HepG2 (cell line): ENCODE results near the gene FLVCR1. TPM values are rescaled to one million over a fixed set of nuclear protein-coding genes. Genes with fewer than 3 reads are reported as not detected.

Source experiments
- ATM ChIP-seq: fragments of 450-650 bp; IDR thresholded peaks from 2 replicates; pipeline ENCODE4 v1.7.1; 2017; ENCODE audit warnings: mild to moderate bottlenecking, borderline replicate concordance
- DRAP1 ChIP-seq: IDR thresholded peaks from 2 replicates; pipeline ENCODE4 v1.6.1; 2016; ENCODE audit warnings: missing genetic modification reagents, missing compliant biosample characterization
- FOXP4 ChIP-seq: sonication (generic); formaldehyde crosslinking; IDR thresholded peaks from 2 replicates; pipeline ENCODE4 v1.4.0; 2020; ENCODE audit warnings: missing genetic modification reagents
- HHEX ChIP-seq: IDR thresholded peaks from 2 replicates; pipeline ENCODE4 v1.6.1; 2016; ENCODE audit warnings: control low read depth
- HNF4G ChIP-seq, 2 experiments: sonication (generic) in 1 of 2; formaldehyde crosslinking in 1 of 2; IDR thresholded peaks; 2 replicates each; pipeline versions ENCODE4 v1.4.0 to v1.6.1; 2011 to 2020; ENCODE audit warnings: borderline replicate concordance in 2 of 2, low read depth in 2 of 2, mild to moderate bottlenecking in 2 of 2, low read length in 1 of 2, missing genetic modification reagents in 1 of 2, moderate library complexity in 1 of 2
- KDM5B ChIP-seq: sonication (generic); formaldehyde crosslinking; IDR thresholded peaks from 2 replicates; pipeline ENCODE4 v1.4.0; 2020; ENCODE audit warnings: missing genetic modification reagents, mild to moderate bottlenecking, borderline replicate concordance
- KDM6A ChIP-seq: IDR thresholded peaks from 2 replicates; pipeline ENCODE4 v1.6.1; 2016; ENCODE audit warnings: low read depth
- MEIS1 ChIP-seq: sonication (generic); formaldehyde crosslinking; IDR thresholded peaks from 2 replicates; pipeline ENCODE4 v1.9.0; 2021; ENCODE audit warnings: mild to moderate bottlenecking, missing genetic modification reagents, moderate library complexity, borderline replicate concordance
- NR3C1 ChIP-seq: sonication (generic); formaldehyde crosslinking; IDR thresholded peaks from 2 replicates; pipeline ENCODE4 v1.4.0; 2020; ENCODE audit warnings: missing genetic modification reagents
- SALL2 ChIP-seq: sonication (generic); formaldehyde crosslinking; IDR thresholded peaks from 2 replicates; pipeline ENCODE4 v1.8.1; 2023; ENCODE audit warnings: mild to moderate bottlenecking, missing genetic modification reagents, inconsistent platforms
- SIN3B ChIP-seq: fragments of 150-350 bp; IDR thresholded peaks from 2 replicates; pipeline ENCODE4 v1.6.1; 2014; ENCODE audit warnings: low read length
- SNAI1 ChIP-seq: sonication (generic); formaldehyde crosslinking; IDR thresholded peaks from 2 replicates; pipeline ENCODE4 v1.5.0; 2020; ENCODE audit warnings: mild to moderate bottlenecking, missing genetic modification reagents, borderline replicate concordance
- SOX5 ChIP-seq: IDR thresholded peaks from 2 replicates; pipeline ENCODE4 v1.6.1; 2016; ENCODE audit warnings: borderline replicate concordance
- TBX2 ChIP-seq: sonication (generic); formaldehyde crosslinking; IDR thresholded peaks from 2 replicates; pipeline ENCODE4 v1.5.0; 2020; ENCODE audit warnings: missing genetic modification reagents, mild to moderate bottlenecking, borderline replicate concordance
- ZBTB14 ChIP-seq: sonication (generic); formaldehyde crosslinking; IDR thresholded peaks from 2 replicates; pipeline ENCODE4 v1.4.0; 2020; ENCODE audit warnings: missing genetic modification reagents
- ZFX ChIP-seq: sonication (generic); formaldehyde crosslinking; IDR thresholded peaks from 2 replicates; pipeline ENCODE4 v1.4.0; 2020; ENCODE audit warnings: mild to moderate bottlenecking, low read depth, missing genetic modification reagents, moderate library complexity
- ZNF10 ChIP-seq: sonication (generic); formaldehyde crosslinking; IDR thresholded peaks from 2 replicates; pipeline ENCODE4 v1.4.0; 2020; ENCODE audit warnings: mild to moderate bottlenecking, low read depth, missing genetic modification reagents, borderline replicate concordance
- ZNF160 ChIP-seq: sonication (generic); formaldehyde crosslinking; IDR thresholded peaks from 2 replicates; pipeline ENCODE4 v1.8.0; 2022; ENCODE audit warnings: mild to moderate bottlenecking, inconsistent platforms, missing genetic modification reagents
- ZNF792 ChIP-seq: IDR thresholded peaks from 2 replicates; pipeline ENCODE4 v1.6.1; 2016
- ZNF850 ChIP-seq: sonication (generic); formaldehyde crosslinking; conservative IDR thresholded peaks from 2 replicates; pipeline ENCODE4 v1.9.0; 2021; ENCODE audit warnings: mild to moderate bottlenecking, missing genetic modification reagents
- ZNF891 ChIP-seq: sonication (generic); formaldehyde crosslinking; IDR thresholded peaks from 2 replicates; pipeline ENCODE4 v1.5.0; 2020; ENCODE audit warnings: mild to moderate bottlenecking, missing genetic modification reagents
- polyA plus RNA-seq, 8 experiments: library from polyadenylated mRNA; depleted of rRNA in 3 of 8; stranded (reverse) in 7 of 8; unstranded in 1 of 8; fragments of >200 nt; fragmentation: Illumina TruSeq in 4 of 8; extraction: Trizol in 4 of 8; gene quantifications; 2 replicates each; pipeline versions ENCODE4 v1.2.1 to v1.2.3, GENCODE V29; 2011 to 2016; ENCODE audit warnings: low read depth in 4 of 8, missing spikeins in 1 of 8, mixed read lengths in 1 of 8; ENCODE audit not compliant: insufficient read depth in 1 of 8
- total RNA-seq, 5 experiments: library from RNA; depleted of rRNA; stranded (reverse); fragments of >200 nt; fragmentation: Illumina TruSeq; extraction: Trizol; gene quantifications; 2 replicates each; pipeline ENCODE4 v1.2.3, GENCODE V29; 2016; ENCODE audit warnings: low read depth in 1 of 5
- TF ChIP-seq, protein P1 (sequence below): sonication (generic); formaldehyde crosslinking; IDR thresholded peaks from 2 replicates; pipeline ENCODE4 v1.8.0; 2022; ENCODE audit warnings: missing genetic modification reagents, mild to moderate bottlenecking, borderline replicate concordance
- TF ChIP-seq, protein P2 (sequence below): sonication (generic); formaldehyde crosslinking; IDR thresholded peaks from 2 replicates; pipeline ENCODE4 v1.5.0; 2020; ENCODE audit warnings: mild to moderate bottlenecking, missing genetic modification reagents, borderline replicate concordance

FLVCR1 gene
- total and polyA plus RNA-seq, 2 of the 13 experiments (the other 11 are each of a cell fraction or from before 2014, with no cell fraction given) = 14.8 to 39.8 TPM

DNA sequence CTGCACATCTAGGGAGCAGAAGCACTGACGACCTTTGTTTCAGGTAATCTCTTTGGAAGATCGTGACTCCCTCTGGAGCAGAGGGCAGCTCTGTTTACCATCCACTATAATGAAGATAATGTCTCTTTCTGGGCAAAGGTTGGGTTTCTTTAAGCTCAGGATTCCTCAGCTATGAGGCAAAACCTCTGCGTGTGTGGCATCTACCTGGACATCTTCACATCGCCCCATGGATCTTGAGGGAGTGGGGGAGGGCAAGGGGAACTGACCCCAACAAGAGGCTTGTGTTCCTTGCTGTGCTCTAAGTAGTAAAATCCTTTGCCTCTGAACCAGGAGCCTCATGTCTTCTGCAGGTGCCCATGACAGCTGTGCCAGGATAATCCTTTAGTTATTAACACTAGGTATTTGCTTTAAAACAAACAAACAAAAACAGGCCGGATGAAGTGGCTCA is 30.2 kb upstream of the FLVCR1 start (continued):
- TF ChIP-seq ZBTB14 (CRISPR knock-in tag) = no peak
- TF ChIP-seq, protein P1, sequence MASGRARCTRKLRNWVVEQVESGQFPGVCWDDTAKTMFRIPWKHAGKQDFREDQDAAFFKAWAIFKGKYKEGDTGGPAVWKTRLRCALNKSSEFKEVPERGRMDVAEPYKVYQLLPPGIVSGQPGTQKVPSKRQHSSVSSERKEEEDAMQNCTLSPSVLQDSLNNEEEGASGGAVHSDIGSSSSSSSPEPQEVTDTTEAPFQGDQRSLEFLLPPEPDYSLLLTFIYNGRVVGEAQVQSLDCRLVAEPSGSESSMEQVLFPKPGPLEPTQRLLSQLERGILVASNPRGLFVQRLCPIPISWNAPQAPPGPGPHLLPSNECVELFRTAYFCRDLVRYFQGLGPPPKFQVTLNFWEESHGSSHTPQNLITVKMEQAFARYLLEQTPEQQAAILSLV (CRISPR knock-in tag) = 0 out of 2 replicates have a peak, but pooled peaks have one; percentile 31
- peak; percentile 89 for TF ChIP-seq HNF4G (IDR thresholded peaks at IDR 0.05; ENCODE audit: borderline replicate concordance, low read depth, low read length)
- TF ChIP-seq HNF4G (CRISPR knock-in tag; IDR thresholded peaks at IDR 0.05; ENCODE audit: borderline replicate concordance, low read depth) = peak; percentile 80; the same call in 1 of the 2 replicates
- TF ChIP-seq SIN3B = no peak
- TF ChIP-seq ZNF160 (CRISPR knock-in tag) = peak; percentile 58; the same call in 1 of the 2 replicates
- 0 out of 2 replicates have a peak, but pooled peaks have one; percentile 7 for TF ChIP-seq SALL2 (CRISPR knock-in tag)
- peak; percentile 64; the same call in 1 of the 2 replicates for TF ChIP-seq ZNF792 (CRISPR knock-in tag)
- no peak for TF ChIP-seq NR3C1
- peak; percentile 88 for TF ChIP-seq KDM6A (CRISPR knock-in tag)
- TF ChIP-seq ATM = no peak
- no peak for TF ChIP-seq KDM5B (CRISPR knock-in tag)
- peak; percentile 44; the same call in 1 of the 2 replicates for TF ChIP-seq DRAP1 (CRISPR knock-in tag)
- TF ChIP-seq ZNF850 (CRISPR knock-in tag) = no peak
- peak; percentile 79 for TF ChIP-seq FOXP4 (CRISPR knock-in tag)
- TF ChIP-seq ZFX (CRISPR knock-in tag) = no peak
- TF ChIP-seq HHEX (CRISPR knock-in tag) = peak; percentile 39; the same call in 1 of the 2 replicates
- TF ChIP-seq, protein P2, sequence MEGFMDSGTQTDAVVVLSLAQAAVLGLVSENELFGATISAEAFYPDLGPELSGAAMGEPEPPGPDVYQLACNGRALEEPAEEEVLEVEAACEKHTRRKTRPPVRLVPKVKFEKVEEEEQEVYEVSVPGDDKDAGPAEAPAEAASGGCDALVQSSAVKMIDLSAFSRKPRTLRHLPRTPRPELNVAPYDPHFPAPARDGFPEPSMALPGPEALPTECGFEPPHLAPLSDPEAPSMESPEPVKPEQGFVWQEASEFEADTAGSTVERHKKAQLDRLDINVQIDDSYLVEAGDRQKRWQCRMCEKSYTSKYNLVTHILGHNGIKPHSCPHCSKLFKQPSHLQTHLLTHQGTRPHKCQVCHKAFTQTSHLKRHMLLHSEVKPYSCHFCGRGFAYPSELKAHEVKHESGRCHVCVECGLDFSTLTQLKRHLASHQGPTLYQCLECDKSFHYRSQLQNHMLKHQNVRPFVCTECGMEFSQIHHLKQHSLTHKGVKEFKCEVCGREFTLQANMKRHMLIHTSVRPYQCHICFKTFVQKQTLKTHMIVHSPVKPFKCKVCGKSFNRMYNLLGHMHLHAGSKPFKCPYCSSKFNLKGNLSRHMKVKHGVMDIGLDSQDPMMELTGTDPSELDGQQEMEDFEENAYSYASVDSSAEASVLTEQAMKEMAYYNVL (CRISPR knock-in tag) = peak; percentile 18; the same call in 1 of the 2 replicates
- no peak for TF ChIP-seq ZNF891 (CRISPR knock-in tag)
- TF ChIP-seq ZNF10 (CRISPR knock-in tag) = no peak
- peak; percentile 51; the same call in 1 of the 2 replicates for TF ChIP-seq TBX2 (CRISPR knock-in tag)
- peak; percentile 67; the same call in 1 of the 2 replicates for TF ChIP-seq MEIS1
- 0 out of 2 replicates have a peak, but pooled peaks have one; percentile 16 for TF ChIP-seq SNAI1 (CRISPR knock-in tag)
- peak; percentile 78; the same call in 1 of the 2 replicates for TF ChIP-seq SOX5
